Osteocyte (in vitro differentiated cells): ENCODE data around the gene SIM2. TPM values are rescaled to one million over a fixed set of nuclear protein-coding genes. Genes with fewer than 3 reads are reported as not detected.

Experiments
- DNase-seq: peaks from one replicate; pipeline ENCODE4 v3.0.0; 2021; ENCODE audit warnings: mixed read lengths; ENCODE audit not compliant: unreplicated experiment; ENCODE audit errors: extremely low spot score
- H3K27ac Mint-ChIP-seq: one replicate; pipeline ENCODE4 v1.8.0; 2021; ENCODE audit warnings: mild to moderate bottlenecking, mixed read lengths; ENCODE audit not compliant: unreplicated experiment
- H3K27me3 Mint-ChIP-seq: one replicate; pipeline ENCODE4 v1.8.0; 2021; ENCODE audit warnings: mixed read lengths; ENCODE audit not compliant: unreplicated experiment
- H3K36me3 Mint-ChIP-seq: one replicate; pipeline ENCODE4 v1.8.0; 2021; ENCODE audit warnings: mixed read lengths; ENCODE audit not compliant: unreplicated experiment
- H3K4me1 Mint-ChIP-seq: one replicate; pipeline ENCODE4 v1.8.0; 2021; ENCODE audit warnings: mixed read lengths; ENCODE audit not compliant: unreplicated experiment
- H3K4me3 Mint-ChIP-seq: one replicate; pipeline ENCODE4 v1.8.0; 2021; ENCODE audit warnings: mild to moderate bottlenecking, moderate library complexity, mixed read lengths; ENCODE audit not compliant: unreplicated experiment
- H3K9me3 Mint-ChIP-seq: one replicate; pipeline ENCODE4 v1.8.0; 2021; ENCODE audit warnings: mixed read lengths; ENCODE audit not compliant: unreplicated experiment
- total RNA-seq: library from RNA; stranded (reverse); gene quantifications from 2 replicates; pipeline ENCODE4 v1.2.1, GENCODE V29; 2021
- TF ChIP-seq, protein P1 (sequence below): fragments of 200-600 bp; sonication (generic); IDR thresholded peaks from 2 replicates; pipeline ENCODE4 v1.5.0; 2021; ENCODE audit warnings: antibody characterized with exemption, mild to moderate bottlenecking, moderate library complexity

The SIM2 gene
- total RNA-seq, 1 donor from 2014 or later = 1.5 TPM

GRCh38 chr21:36657999-36658398 is 40.9 kb upstream of the SIM2 start:
- H3K36me3 Mint-ChIP-seq = no peaks in the 10 kb centered on the region
- H3K4me3 Mint-ChIP-seq = no peak overlapping the region

DNA sequence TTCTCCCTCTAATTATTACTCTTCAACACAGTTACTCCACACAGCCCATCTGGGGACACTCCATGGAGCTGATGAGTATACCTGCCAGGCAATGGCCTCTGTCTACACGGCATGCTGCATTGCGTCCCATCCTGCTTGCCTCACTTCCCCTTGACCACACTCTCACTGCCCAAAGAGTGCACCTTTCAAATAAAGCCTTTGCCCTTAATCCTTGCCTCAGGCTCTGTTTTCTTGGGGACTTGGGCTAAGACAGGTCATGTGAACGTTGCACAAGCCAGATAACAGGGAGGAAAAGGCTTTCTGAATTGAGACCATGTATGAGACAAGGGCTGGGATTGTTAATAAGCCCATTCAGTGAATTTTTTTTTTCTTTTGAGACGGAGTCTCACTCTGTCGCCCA is 40.0 kb upstream of the SIM2 start:
- Mint-ChIP-seq H3K27ac (no peak overlapping the region), H3K4me1 (peaks cover 11% of the 10 kb centered on the region), H3K9me3 (no peaks in the 10 kb centered on the region), H3K4me3 (no peak overlapping the region), H3K27me3 (peaks cover 50% of the 10 kb centered on the region), H3K36me3 (no peaks in the 10 kb centered on the region)
- DNase-seq = no peak
- TF ChIP-seq, protein P1, sequence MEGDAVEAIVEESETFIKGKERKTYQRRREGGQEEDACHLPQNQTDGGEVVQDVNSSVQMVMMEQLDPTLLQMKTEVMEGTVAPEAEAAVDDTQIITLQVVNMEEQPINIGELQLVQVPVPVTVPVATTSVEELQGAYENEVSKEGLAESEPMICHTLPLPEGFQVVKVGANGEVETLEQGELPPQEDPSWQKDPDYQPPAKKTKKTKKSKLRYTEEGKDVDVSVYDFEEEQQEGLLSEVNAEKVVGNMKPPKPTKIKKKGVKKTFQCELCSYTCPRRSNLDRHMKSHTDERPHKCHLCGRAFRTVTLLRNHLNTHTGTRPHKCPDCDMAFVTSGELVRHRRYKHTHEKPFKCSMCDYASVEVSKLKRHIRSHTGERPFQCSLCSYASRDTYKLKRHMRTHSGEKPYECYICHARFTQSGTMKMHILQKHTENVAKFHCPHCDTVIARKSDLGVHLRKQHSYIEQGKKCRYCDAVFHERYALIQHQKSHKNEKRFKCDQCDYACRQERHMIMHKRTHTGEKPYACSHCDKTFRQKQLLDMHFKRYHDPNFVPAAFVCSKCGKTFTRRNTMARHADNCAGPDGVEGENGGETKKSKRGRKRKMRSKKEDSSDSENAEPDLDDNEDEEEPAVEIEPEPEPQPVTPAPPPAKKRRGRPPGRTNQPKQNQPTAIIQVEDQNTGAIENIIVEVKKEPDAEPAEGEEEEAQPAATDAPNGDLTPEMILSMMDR = no peak

More at GRCh38 chr21:36657999-36658398, 40.9 kb upstream of the SIM2 start:
- TF ChIP-seq, protein P1 = no peak
- DNase-seq = no peak
- H3K9me3 Mint-ChIP-seq = no peaks in the 10 kb centered on the region
- H3K27ac Mint-ChIP-seq = no peak overlapping the region
- peaks cover 46% of the 10 kb centered on the region for H3K27me3 Mint-ChIP-seq
- H3K4me1 Mint-ChIP-seq = peaks cover 1% of the 10 kb centered on the region

GRCh38 chr21:36661511-36662309 is 37.2 kb upstream of the SIM2 start:
- TF ChIP-seq, protein P1 = peak; percentile 38
- peaks cover 13% of the 10 kb centered on the region for H3K4me1 Mint-ChIP-seq
- no peak for DNase-seq

DNA sequence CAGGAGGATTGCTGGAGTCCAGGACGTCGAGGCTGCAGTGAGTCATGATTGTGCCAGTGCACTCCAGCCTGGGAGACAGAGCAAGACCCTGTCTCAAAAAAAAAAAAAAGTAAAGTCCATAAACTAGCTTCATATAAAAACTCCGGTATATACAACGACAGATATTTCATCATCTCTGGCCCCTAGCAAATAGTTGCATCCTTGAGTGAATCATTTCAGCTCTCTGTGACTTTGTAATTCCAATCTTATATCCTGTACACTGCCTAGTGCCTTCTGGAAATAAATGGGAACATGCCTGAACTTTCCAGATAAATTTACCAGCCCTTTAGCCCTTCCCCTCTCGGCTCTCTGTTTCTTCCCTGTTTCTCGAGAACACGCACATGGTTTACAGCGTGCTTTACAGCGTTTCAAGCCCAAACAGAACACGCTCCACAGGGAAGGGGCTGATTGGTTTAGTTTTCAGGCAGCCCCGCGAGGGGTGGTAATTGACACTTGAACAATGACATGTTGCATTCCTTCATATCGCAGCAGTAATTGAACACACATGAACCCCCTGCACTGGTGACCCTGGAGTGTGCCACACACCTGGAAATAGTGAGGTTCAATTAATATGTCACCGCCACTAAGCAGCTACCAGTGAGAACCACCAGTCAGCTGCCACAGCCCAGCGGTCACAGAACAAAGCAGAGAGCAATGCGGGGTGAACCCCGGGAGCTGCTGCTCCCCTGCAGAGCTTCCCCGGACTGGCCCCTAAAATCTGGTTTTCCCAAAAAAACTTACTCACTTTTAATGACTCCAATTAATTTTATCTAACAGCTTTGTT is 35.7 kb upstream of the SIM2 start:
- H3K27me3 Mint-ChIP-seq = peaks cover 71% of the 10 kb centered on the region
- TF ChIP-seq, protein P1 = no peak
- no peak for DNase-seq
- no peaks in the 10 kb centered on the region for H3K9me3 Mint-ChIP-seq
- no peak overlapping the region for H3K27ac Mint-ChIP-seq
- peaks cover 13% of the 10 kb centered on the region for H3K4me1 Mint-ChIP-seq
- H3K4me3 Mint-ChIP-seq = no peak overlapping the region
- no peaks in the 10 kb centered on the region for H3K36me3 Mint-ChIP-seq

More at GRCh38 chr21:36661511-36662309, 37.2 kb upstream of the SIM2 start:
- H3K27me3 Mint-ChIP-seq = peaks cover 60% of the 10 kb centered on the region
- H3K9me3 Mint-ChIP-seq = no peaks in the 10 kb centered on the region
- H3K4me3 Mint-ChIP-seq = no peak overlapping the region
- H3K36me3 Mint-ChIP-seq = no peaks in the 10 kb centered on the region
- H3K27ac Mint-ChIP-seq = no peak overlapping the region

DNA sequence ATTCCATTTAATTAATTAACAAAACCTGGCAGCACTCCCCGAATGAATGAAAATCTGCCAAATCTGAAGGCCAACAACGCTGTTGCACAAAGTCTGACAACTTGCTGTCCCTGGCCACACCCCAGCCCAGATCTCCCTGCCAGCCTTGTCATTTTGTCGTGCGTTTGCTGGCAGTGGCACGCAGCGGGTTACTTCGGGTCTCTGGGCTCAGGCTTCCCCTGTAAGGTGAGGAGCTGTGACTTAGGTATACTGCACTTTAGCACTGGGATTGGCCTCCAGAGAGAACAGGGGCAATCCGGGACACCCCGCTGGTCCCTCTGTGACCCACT is 34.3 kb upstream of the SIM2 start:
- TF ChIP-seq, protein P1 = no peak
- no peaks in the 10 kb centered on the region for H3K9me3 Mint-ChIP-seq
- peaks cover 74% of the 10 kb centered on the region for H3K27me3 Mint-ChIP-seq
- no peaks in the 10 kb centered on the region for H3K36me3 Mint-ChIP-seq
- H3K27ac Mint-ChIP-seq = no peak overlapping the region
- peaks cover 13% of the 10 kb centered on the region for H3K4me1 Mint-ChIP-seq
- H3K4me3 Mint-ChIP-seq = no peak overlapping the region
- no peak for DNase-seq
